SH-SY5Y (cell line): Measurements from ENCODE around the gene WDFY4.

ENCODE experiments used
- GATA2 ChIP-seq: IDR thresholded peaks from 2 replicates; pipeline ENCODE4 v1.6.1; 2011; ENCODE audit warnings: mild to moderate bottlenecking, low read depth, low read length
- GATA3 ChIP-seq: IDR thresholded peaks from 2 replicates; pipeline ENCODE4 v1.6.1; 2011; ENCODE audit warnings: low read depth, mild to moderate bottlenecking, low read length, moderate library complexity

DNA sequence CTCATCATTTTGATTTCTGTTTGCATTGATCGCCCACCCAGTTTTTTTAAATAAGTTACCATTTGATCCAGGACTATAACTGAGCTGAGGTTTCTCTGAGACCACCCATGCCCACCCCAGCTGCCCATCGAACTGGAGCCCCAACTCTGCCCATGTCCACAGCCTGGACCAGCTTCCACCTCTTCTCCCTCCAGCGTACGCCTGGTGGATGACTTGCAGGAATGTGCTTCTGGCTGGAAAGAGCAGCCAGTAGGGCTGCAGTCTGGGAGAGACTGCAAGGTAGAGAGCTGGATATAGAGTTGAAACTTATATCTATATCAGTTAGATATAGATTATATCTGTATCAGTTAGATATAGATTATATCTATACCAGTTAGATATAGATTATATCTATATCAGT is 280.8 kb downstream of the WDFY4 start:
- no peak for TF ChIP-seq GATA3
- TF ChIP-seq GATA2 = no peak
